ENCODE data around the gene CELF2.
"Not testable (repeated sequence)": the region's sequence is repeated elsewhere in the genome, so short reads cannot be mapped to it uniquely, and the experiment has no call there.

Gene CELF2

DNA sequence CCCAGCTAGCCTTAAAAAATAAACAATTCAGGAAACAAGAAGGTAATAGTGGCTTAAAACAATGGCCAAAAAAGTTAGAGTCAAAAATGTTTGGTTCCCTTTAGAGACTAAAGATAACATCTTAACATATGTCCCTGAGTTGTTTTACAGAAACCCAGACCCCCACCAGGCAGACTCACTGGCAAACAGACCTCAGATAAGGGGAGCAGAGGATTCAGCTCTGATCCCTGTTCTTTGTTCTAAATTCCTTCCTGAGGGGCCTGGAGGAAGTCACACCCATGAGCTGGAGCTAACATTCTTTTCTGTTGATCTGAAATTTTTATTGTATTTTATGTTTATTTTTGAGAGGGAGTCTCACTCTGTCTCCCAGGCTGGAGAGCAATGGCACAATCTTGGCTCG, 346.6 kb downstream of the CELF2 start:
- TF ChIP-seq CTCF (conservative IDR thresholded peaks at IDR 0.05), result no peak

DNA sequence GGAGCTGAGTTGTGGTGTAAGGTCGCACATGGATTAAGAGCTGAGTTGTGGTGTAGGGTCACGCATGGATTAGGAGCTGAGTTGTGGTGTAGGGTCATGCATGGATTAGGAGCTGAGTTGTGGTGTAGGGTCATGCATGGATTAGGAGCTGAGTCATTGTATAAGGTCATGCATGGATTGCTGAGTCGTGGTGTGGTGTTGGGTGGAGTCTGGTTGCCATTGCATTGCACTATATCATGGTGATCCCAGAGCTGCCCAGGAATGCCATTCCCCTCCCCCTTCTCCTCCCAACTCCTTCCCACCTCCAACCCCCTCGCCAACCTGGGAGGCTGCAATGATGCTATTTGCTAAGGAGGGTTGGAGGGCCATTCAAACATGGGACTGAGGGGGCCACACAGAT, 349.2 kb downstream of the CELF2 start:
- H3K27ac ChIP-seq, result not testable (repeated sequence)

More for the DNA sequence above, 346.6 kb downstream of the CELF2 start:
- H3K27ac ChIP-seq, result no peak overlapping the region

GRCh38 chr10:11367505-11367904, 349.8 kb downstream of the CELF2 start:
- no peak overlapping the region for H3K27ac ChIP-seq
- no peak for TF ChIP-seq CTCF (conservative IDR thresholded peaks at IDR 0.05)

GRCh38 chr10:11373717-11374171, 356.1 kb downstream of the CELF2 start:
- H3K27ac ChIP-seq, result no peak overlapping the region
- TF ChIP-seq CTCF (conservative IDR thresholded peaks at IDR 0.05), result no peak

DNA sequence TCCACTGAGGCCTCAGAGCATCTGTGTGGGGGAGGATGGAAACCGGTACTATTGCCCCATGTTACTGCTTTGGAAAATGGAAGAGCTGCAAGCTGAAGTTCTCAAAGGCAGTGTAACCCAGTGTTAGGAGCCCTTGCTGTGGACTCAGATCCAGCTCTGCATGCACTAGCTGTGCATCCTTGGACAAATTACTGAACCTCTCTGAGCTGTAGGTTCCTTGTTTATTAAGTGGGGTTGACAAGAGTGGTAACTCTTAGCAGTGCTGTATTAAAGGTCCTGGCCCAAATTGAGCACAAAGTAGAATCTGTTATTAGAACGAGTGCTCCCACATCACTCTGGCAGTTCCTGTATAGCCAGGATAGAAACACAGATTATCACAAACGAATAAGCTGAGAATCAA, 359.6 kb downstream of the CELF2 start:
- TF ChIP-seq CTCF (conservative IDR thresholded peaks at IDR 0.05), result no peak

DNA sequence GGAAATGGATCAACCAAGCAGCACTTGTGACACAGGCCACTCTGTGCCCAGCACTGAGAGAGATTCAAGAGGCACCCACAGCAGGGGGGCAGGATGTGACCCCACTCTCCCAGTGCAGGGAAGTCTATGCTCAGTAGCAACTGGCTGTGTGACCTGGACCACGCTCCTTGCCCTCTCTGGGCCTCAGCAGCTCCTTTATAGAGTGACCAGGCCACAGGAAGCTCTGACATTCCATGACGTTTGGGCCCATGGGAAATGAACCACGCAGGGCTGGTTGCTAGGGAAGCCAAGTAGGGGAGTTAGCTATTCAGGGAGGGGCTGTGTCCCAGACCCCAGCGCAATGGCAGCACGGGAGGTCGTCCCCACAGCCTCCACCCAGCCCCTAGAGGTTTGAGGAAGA, 361.2 kb downstream of the CELF2 start:
- no peak for TF ChIP-seq CTCF (conservative IDR thresholded peaks at IDR 0.05)
- H3K27ac ChIP-seq, result no peak overlapping the region

More for the DNA sequence above, 359.6 kb downstream of the CELF2 start:
- no peak overlapping the region for H3K27ac ChIP-seq

DNA sequence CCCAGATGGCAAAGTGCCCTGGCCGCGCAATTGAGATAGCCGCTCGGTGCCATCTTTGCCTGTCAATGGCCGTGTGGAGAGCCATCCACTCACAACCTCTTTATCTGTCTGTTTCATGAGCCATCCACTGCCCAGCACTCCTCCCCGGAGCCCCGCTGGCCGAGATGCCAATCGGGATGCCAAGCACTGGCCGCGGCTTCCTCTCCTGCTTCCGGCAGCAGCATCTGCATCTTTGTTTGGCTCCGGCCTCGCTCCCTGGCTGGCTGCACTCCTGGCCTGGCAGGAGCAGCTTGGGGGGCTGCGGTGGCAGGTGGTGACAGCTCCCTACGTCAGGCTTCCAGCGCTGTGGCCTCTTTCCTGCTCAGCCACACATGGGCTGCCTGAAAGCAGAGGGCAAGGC, 362.1 kb downstream of the CELF2 start:
- H3K27ac ChIP-seq, result no peak overlapping the region
- no peak for TF ChIP-seq CTCF (conservative IDR thresholded peaks at IDR 0.05)

- TF ChIP-seq CTCF (conservative IDR thresholded peaks at IDR 0.05), result no peak
- H3K27ac ChIP-seq, result no peak overlapping the region
Measured at GRCh38 chr10:11381023-11381422, 363.4 kb downstream of the CELF2 start.
